DOHH2 (cell line): ENCODE results near the gene WDR64.

ENCODE experiments used
- H3F3A ChIP-seq: fragments of 200-600 bp; sonication (generic), shearing (Covaris generic); 2 replicates; pipeline ENCODE4 v1.6.0; 2016; ENCODE audit warnings: antibody characterized with exemption, mild to moderate bottlenecking; ENCODE audit not compliant: control insufficient read depth, insufficient read depth
- H3K27ac ChIP-seq: fragments of 200-600 bp; sonication (generic); 2 replicates; pipeline ENCODE4 v1.5.1; 2014; ENCODE audit warnings: low read depth, mild to moderate bottlenecking, low read length, moderate library complexity
- H3K27me3 ChIP-seq: fragments of 200-600 bp; sonication (generic); 2 replicates; pipeline ENCODE4 v1.6.1; 2014; ENCODE audit warnings: mild to moderate bottlenecking, low read length, mixed read lengths; ENCODE audit not compliant: control insufficient read depth
- H3K36me3 ChIP-seq: fragments of 200-600 bp; sonication (generic); 2 replicates; pipeline ENCODE4 v1.6.1; 2014; ENCODE audit warnings: mild to moderate bottlenecking, low read length, moderate library complexity, mixed read lengths; ENCODE audit not compliant: control insufficient read depth
- H3K4me1 ChIP-seq: fragments of 200-600 bp; sonication (generic); 2 replicates; pipeline ENCODE4 v1.6.1; 2014; ENCODE audit warnings: mild to moderate bottlenecking, low read length, mixed read lengths; ENCODE audit not compliant: control insufficient read depth
- H3K4me2 ChIP-seq: fragments of 200-600 bp; sonication (generic); 2 replicates; pipeline ENCODE4 v1.6.0; 2014; ENCODE audit warnings: mild to moderate bottlenecking, low read length, moderate library complexity
- H3K4me3 ChIP-seq: fragments of 200-600 bp; sonication (generic); 2 replicates; pipeline ENCODE4 v1.5.1; 2014; ENCODE audit warnings: mild to moderate bottlenecking, low read length, mixed read lengths
- H3K79me2 ChIP-seq: fragments of 200-600 bp; sonication (generic); 2 replicates; pipeline ENCODE4 v1.6.1; 2014; ENCODE audit warnings: mild to moderate bottlenecking, low read length, mixed read lengths; ENCODE audit not compliant: control insufficient read depth
- H3K9me2 ChIP-seq: fragments of 200-600 bp; sonication (generic); replicated peaks from 2 replicates; pipeline ENCODE4 v1.6.1; 2014; ENCODE audit warnings: mild to moderate bottlenecking, low read length, mixed read lengths; ENCODE audit not compliant: control insufficient read depth
- H3K9me3 ChIP-seq: fragments of 200-600 bp; sonication (generic); 2 replicates; pipeline ENCODE4 v1.6.1; 2014; ENCODE audit warnings: antibody characterized with exemption, low read length, mixed read lengths; ENCODE audit not compliant: control insufficient read depth, insufficient read depth
- H4K20me1 ChIP-seq: fragments of 200-600 bp; sonication (generic); 2 replicates; pipeline ENCODE4 v1.6.0; 2014; ENCODE audit warnings: low read depth, mild to moderate bottlenecking, antibody characterized with exemption, low read length, moderate library complexity; ENCODE audit not compliant: control insufficient read depth, insufficient read depth
- CTCF ChIP-seq: fragments of 200-600 bp; sonication (generic); IDR thresholded peaks from one replicate; pipeline ENCODE4 v1.5.1; 2014; ENCODE audit warnings: antibody characterized with exemption, mild to moderate bottlenecking, low read depth, low read length; ENCODE audit not compliant: poor library complexity, severe bottlenecking
- EZH2phosphoT487 ChIP-seq: fragments of 200-600 bp; sonication (generic); IDR thresholded peaks from 2 replicates; pipeline ENCODE4 v1.6.1; 2017; ENCODE audit warnings: borderline replicate concordance, mild to moderate bottlenecking, antibody characterized with exemption, low read length, moderate library complexity, mixed read lengths

Gene WDR64

DNA sequence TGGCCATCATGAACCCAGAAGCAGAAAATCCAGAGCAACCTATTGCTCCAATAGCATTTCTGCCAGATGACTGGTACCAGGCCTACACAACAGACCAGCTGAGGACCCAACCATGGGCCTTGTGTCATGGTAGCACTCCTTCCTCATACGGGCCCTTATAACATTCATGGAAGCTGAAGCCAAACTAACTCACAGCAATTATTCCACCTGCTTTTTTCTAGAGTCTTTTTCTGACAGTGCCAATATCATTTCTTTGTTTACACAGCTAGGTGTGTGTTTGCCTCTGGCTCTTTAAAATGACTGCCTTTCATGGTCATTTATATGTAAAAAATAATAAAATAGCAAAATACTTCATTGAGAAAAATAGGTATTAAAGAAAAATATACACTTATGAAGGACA is 3.9 kb upstream of the WDR64 start:
- no peak overlapping the region for H3K27ac ChIP-seq
- no peaks in the 10 kb centered on the region for H3F3A ChIP-seq
- H3K9me3 ChIP-seq, result no peaks in the 10 kb centered on the region
- H3K4me1 ChIP-seq, result peaks cover 4% of the 10 kb centered on the region
- no peaks in the 10 kb centered on the region for H3K9me2 ChIP-seq
- no peaks in the 10 kb centered on the region for H3K79me2 ChIP-seq
- no peak for TF ChIP-seq CTCF
- no peak for TF ChIP-seq EZH2phosphoT487
- no peak overlapping the region for H3K4me3 ChIP-seq
- no peaks in the 10 kb centered on the region for H3K36me3 ChIP-seq
- no peak overlapping the region for H3K4me2 ChIP-seq
- H4K20me1 ChIP-seq, result no peaks in the 10 kb centered on the region
- H3K27me3 ChIP-seq, result peaks cover 6% of the 10 kb centered on the region

GRCh38 chr1:241654019-241654418 is 1.9 kb downstream of the WDR64 start:
- H3F3A ChIP-seq, result no peaks in the 10 kb centered on the region

GRCh38 chr1:241654641-241655040 is 2.6 kb downstream of the WDR64 start:
- Histone ChIP-seq H3K79me2 (no peaks in the 10 kb centered on the region), H3K9me2 (no peaks in the 10 kb centered on the region), H3K4me3 (no peak overlapping the region), H3K9me3 (no peaks in the 10 kb centered on the region), H3K4me2 (no peak overlapping the region), H3K36me3 (no peaks in the 10 kb centered on the region), H3F3A (no peaks in the 10 kb centered on the region), H3K27me3 (peaks cover 5% of the 10 kb centered on the region), H3K4me1 (no peaks in the 10 kb centered on the region), H4K20me1 (no peaks in the 10 kb centered on the region), H3K27ac (no peak overlapping the region)
- TF ChIP-seq CTCF (no peak), EZH2phosphoT487 (no peak)

More at GRCh38 chr1:241654019-241654418, 1.9 kb downstream of the WDR64 start:
- H3K9me3 ChIP-seq, result no peaks in the 10 kb centered on the region
- H3K27me3 ChIP-seq, result peaks cover 6% of the 10 kb centered on the region
- no peak overlapping the region for H3K4me2 ChIP-seq
- no peaks in the 10 kb centered on the region for H3K36me3 ChIP-seq
- TF ChIP-seq CTCF (no peak), EZH2phosphoT487 (no peak)
- no peak overlapping the region for H3K4me3 ChIP-seq
- H3K79me2 ChIP-seq, result no peaks in the 10 kb centered on the region
- no peaks in the 10 kb centered on the region for H3K9me2 ChIP-seq
- no peak overlapping the region for H3K27ac ChIP-seq
- H3K4me1 ChIP-seq, result no peaks in the 10 kb centered on the region
- no peaks in the 10 kb centered on the region for H4K20me1 ChIP-seq
